Stimulated activated naive B cell treated with anti-CD40 and anti-IgM and Interleukin-4, amounts not matched to agents 10 μg/mL and 1 μg/mL and 100 μg/mL, for 72 hours (primary cell): ENCODE results near the gene CPSF4L.

Experiments
- ATAC-seq, 2 donors: fragments of 150-1000 bp; cut with Tn5 transposase; replicated peaks; 2 replicates each; pipeline ENCODE4 v1.10.0; 2021; ENCODE audit warnings: moderate library complexity in 1 of 2
- DNase-seq: peaks from one replicate; pipeline ENCODE4 v3.0.0; 2021
- H3K27ac Mint-ChIP-seq: one replicate; pipeline ENCODE4 v1.8.0; 2022; ENCODE audit warnings: mild to moderate bottlenecking, mixed read lengths
- H3K27me3 Mint-ChIP-seq, 2 donors: one replicate each; pipeline ENCODE4 v1.8.0; 2022; ENCODE audit warnings: mixed read lengths in 2 of 2
- H3K36me3 Mint-ChIP-seq, 2 donors: one replicate each; pipeline ENCODE4 v1.8.0; 2022; ENCODE audit warnings: mixed read lengths in 2 of 2, mild to moderate bottlenecking in 1 of 2
- H3K4me1 Mint-ChIP-seq, 2 donors: one replicate each; pipeline ENCODE4 v1.8.0; 2022; ENCODE audit warnings: mixed read lengths in 2 of 2, mild to moderate bottlenecking in 1 of 2
- H3K4me3 Mint-ChIP-seq, 2 donors: one replicate each; pipeline ENCODE4 v1.8.0; 2022; ENCODE audit warnings: mild to moderate bottlenecking in 2 of 2, mixed read lengths in 2 of 2, moderate library complexity in 1 of 2
- H3K9me3 Mint-ChIP-seq, 2 donors: one replicate each; pipeline ENCODE4 v1.8.0; 2022; ENCODE audit warnings: mixed read lengths in 2 of 2, mild to moderate bottlenecking in 1 of 2

Gene CPSF4L

DNA sequence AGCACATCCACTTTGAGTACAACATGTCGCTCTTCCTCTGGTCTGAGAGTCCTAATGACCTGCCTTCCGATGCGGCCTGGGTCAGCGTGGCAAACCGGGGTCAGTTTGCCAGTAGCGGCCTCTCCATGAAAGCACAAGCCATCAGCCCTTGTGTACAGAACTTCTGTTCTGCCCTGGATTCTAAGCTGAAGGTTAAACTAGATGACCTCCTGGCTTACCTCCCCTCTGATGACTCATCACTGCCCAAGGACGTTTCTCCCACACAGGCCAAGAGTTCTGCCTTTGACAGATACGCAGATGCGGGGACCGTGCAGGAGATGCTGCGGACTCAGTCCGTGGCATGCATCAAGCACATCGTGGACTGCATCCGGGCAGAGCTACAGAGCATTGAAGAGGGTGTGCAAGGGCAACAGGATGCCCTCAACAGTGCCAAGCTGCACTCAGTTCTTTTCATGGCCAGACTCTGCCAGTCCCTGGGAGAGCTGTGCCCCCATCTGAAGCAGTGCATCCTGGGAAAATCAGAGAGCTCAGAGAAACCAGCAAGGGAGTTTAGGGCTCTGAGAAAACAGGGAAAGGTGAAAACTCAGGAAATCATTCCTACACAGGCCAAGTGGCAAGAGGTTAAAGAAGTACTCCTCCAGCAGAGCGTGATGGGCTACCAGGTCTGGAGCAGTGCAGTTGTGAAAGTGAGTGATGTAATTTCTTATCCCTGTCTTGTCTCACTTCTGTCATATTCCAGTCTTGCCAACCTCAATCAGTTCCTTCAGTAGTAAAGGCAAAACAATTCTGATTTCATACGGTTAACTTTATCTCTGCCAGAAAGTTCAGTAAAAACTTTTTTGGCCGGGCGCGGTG lies 60.2 kb downstream of the CPSF4L start:
- no peak overlapping the region for H3K27ac Mint-ChIP-seq
- H3K4me3 Mint-ChIP-seq, result no peak overlapping the region
- H3K4me1 Mint-ChIP-seq, result peaks cover 3 to 9% of the 10 kb centered on the region in 2 donors
- H3K27me3 Mint-ChIP-seq, result no peaks in the 10 kb centered on the region
- H3K36me3 Mint-ChIP-seq, result peaks cover 49 to 69% of the 10 kb centered on the region in 2 donors
- ATAC-seq (no peak), DNase-seq (no peak)
- no peaks in the 10 kb centered on the region for H3K9me3 Mint-ChIP-seq

GRCh38 chr17:73200476-73200875 lies 61.2 kb downstream of the CPSF4L start:
- H3K27me3 Mint-ChIP-seq, result no peaks in the 10 kb centered on the region
- no peak overlapping the region for H3K4me3 Mint-ChIP-seq
- H3K27ac Mint-ChIP-seq, result no peak overlapping the region
- no peak for DNase-seq
- peaks cover 3 to 10% of the 10 kb centered on the region in 2 donors for H3K4me1 Mint-ChIP-seq
- peaks cover 49 to 67% of the 10 kb centered on the region in 2 donors for H3K36me3 Mint-ChIP-seq
- H3K9me3 Mint-ChIP-seq, result no peaks in the 10 kb centered on the region
- ATAC-seq, result no peak

DNA sequence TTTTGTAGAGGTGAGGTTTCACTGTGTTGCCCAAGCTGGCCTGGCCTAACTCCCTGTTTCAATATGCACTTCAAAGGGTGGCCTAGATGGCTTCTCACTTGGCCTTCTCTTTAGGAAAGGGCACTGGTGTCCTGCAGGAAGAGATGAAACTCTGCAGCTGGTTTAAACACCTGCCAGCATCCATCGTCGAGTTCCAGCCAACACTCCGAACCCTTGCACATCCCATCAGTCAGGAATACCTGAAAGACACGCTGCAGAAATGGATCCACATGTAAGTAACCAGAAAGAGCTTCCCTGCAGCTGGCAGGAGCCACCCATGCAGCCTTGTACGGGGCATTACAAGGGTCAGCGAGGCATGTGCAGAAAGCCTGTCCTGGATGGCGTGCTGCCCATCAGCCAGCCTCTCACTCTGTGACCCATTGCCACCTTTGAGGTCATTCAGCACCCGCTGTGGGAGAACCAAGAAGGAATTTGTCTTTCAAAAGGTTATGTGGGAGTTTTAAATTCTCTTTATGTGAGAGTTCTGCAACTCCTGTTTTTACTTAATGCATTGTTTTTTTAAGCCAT lies 61.8 kb downstream of the CPSF4L start:
- ATAC-seq, result no peak
- Mint-ChIP-seq H3K4me1 (peaks cover 4 to 10% of the 10 kb centered on the region in 2 donors), H3K36me3 (peaks cover 49 to 67% of the 10 kb centered on the region in 2 donors), H3K4me3 (no peak overlapping the region), H3K27ac (no peak overlapping the region), H3K27me3 (no peaks in the 10 kb centered on the region), H3K9me3 (no peaks in the 10 kb centered on the region)
- no peak for DNase-seq

DNA sequence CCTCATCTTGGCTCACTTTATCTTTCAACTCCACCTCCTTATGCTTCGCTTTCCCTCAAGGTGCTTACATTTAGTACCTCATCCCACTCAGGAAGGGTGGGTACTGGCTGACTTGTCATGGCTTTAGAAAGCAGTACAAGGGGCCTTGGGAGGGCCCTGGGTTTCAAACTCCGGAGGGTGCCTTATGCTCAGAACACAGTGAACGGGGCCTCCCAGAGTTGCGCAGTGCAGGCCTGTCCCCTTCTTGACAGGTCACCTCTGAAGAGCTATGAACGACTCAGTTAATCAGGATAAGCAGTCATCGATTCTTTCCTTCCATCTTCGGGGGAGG lies 62.8 kb downstream of the CPSF4L start:
- peaks cover 7 to 18% of the 10 kb centered on the region in 2 donors for H3K4me1 Mint-ChIP-seq
- peaks cover 49 to 64% of the 10 kb centered on the region in 2 donors for H3K36me3 Mint-ChIP-seq
- H3K4me3 Mint-ChIP-seq, result no peak overlapping the region
- DNase-seq, result no peak
- no peak overlapping the region for H3K27ac Mint-ChIP-seq
- H3K27me3 Mint-ChIP-seq, result no peaks in the 10 kb centered on the region
- no peak for ATAC-seq
- no peaks in the 10 kb centered on the region for H3K9me3 Mint-ChIP-seq
